ENCODE results near the gene WDR93. TPM values are rescaled to one million over a fixed set of nuclear protein-coding genes. Genes with fewer than 3 reads are reported as not detected.

Gene WDR93
- total and polyA plus RNA-seq, 4 donors, result 0.08 TPM; not detected in 2

DNA sequence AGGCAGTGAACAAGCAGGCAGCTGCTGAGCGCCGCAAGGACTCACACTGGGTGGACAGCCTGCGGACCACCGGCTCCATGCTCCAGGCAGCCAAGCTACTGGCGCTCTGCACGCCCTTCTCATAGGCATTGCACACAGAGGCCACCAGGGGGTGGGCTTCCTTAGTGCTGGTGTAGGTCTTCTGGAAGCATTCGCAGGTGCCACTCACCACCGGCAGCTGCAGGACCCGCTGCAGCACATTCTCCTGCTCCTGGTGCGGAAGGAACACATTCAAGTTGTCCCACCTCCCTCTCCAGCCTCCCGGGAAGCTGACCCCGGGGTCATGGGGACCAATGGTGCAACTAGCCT lies 17.5 kb upstream of the WDR93 start:
- WGBS, result 78% methylated on average over 12 of the region's 12 CpGs
- DNase-seq (ENCODE audit: low spot score), result no peak
- H3K27ac ChIP-seq (ENCODE audit: low read depth in 1 of 2, low read length in 2 of 2), result no peak overlapping the region
- no peak overlapping the region for H3K9ac ChIP-seq (ENCODE audit: low read depth in 1 of 2, low read length in 2 of 2)
- TF ChIP-seq EGR1 (IDR thresholded peaks at IDR 0.05; ENCODE audit: low read depth in 2 of 2), result no peak
- TF ChIP-seq, protein P1, sequence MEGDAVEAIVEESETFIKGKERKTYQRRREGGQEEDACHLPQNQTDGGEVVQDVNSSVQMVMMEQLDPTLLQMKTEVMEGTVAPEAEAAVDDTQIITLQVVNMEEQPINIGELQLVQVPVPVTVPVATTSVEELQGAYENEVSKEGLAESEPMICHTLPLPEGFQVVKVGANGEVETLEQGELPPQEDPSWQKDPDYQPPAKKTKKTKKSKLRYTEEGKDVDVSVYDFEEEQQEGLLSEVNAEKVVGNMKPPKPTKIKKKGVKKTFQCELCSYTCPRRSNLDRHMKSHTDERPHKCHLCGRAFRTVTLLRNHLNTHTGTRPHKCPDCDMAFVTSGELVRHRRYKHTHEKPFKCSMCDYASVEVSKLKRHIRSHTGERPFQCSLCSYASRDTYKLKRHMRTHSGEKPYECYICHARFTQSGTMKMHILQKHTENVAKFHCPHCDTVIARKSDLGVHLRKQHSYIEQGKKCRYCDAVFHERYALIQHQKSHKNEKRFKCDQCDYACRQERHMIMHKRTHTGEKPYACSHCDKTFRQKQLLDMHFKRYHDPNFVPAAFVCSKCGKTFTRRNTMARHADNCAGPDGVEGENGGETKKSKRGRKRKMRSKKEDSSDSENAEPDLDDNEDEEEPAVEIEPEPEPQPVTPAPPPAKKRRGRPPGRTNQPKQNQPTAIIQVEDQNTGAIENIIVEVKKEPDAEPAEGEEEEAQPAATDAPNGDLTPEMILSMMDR (IDR thresholded peaks at IDR 0.05; ENCODE audit: low read depth, low read length, missing input control), result peak; percentile 25
- TF ChIP-seq RAD21 (IDR thresholded peaks at IDR 0.05), result peak in 1 of 2 donors; percentile 39
- TF ChIP-seq JUND (IDR thresholded peaks at IDR 0.05), result no peak
- TF ChIP-seq YY1 (IDR thresholded peaks at IDR 0.05), result no peak
- no peak for TF ChIP-seq FOXA2 (IDR thresholded peaks at IDR 0.05)
- H3K36me3 ChIP-seq (ENCODE audit: control insufficient read depth in 4 of 4, insufficient read depth in 3 of 4, low read depth in 1 of 4, low read length in 3 of 4), result peaks cover 0 to 9% (median 0%) of the 10 kb centered on the region in 4 donors
- no peak overlapping the region for H3K4me3 ChIP-seq (ENCODE audit: low read depth in 1 of 3, low read length in 3 of 3)
- H3K4me1 ChIP-seq (ENCODE audit: control insufficient read depth in 4 of 4, insufficient read depth in 4 of 4, low read length in 3 of 4), result peaks cover 0 to 32% (median 21%) of the 10 kb centered on the region in 4 donors
- no peaks in the 10 kb centered on the region for H3K27me3 ChIP-seq (ENCODE audit: control insufficient read depth in 4 of 4, insufficient read depth in 4 of 4, low read length in 3 of 4)
- no peaks in the 10 kb centered on the region for H3K9me3 ChIP-seq (ENCODE audit: control insufficient read depth in 4 of 4, low read length in 3 of 4)

DNA sequence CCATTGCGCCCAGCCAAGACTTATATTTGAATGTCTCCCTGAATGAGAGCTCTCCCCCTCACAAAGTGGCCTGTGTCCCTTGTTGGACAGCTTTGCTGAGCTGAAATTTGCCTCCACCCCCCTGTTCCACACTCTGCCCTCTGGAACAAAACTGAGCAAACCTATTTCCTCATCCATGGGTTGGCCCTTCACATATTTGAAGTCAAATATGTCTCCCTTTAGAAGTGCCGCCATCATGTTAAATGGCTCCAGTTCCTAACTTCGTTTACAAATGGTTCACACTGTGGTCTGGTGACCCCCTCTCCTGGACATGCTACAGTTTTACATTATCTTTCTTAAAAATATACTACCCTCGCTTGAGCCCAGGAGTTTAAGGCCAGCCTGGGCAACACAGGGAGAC lies 16.1 kb upstream of the WDR93 start:
- Histone ChIP-seq H3K4me3 (ENCODE audit: low read depth in 1 of 3, low read length in 3 of 3) (no peak overlapping the region), H3K27me3 (ENCODE audit: control insufficient read depth in 4 of 4, insufficient read depth in 4 of 4, low read length in 3 of 4) (no peaks in the 10 kb centered on the region), H3K36me3 (ENCODE audit: control insufficient read depth in 4 of 4, insufficient read depth in 3 of 4, low read depth in 1 of 4, low read length in 3 of 4) (peaks cover 0 to 5% (median 0%) of the 10 kb centered on the region in 4 donors), H3K9ac (ENCODE audit: low read depth in 1 of 2, low read length in 2 of 2) (peak overlapping the region in 1 of 2 donors; percentile 47), H3K4me1 (ENCODE audit: control insufficient read depth in 4 of 4, insufficient read depth in 4 of 4, low read length in 3 of 4) (peaks cover 0 to 43% (median 31%) of the 10 kb centered on the region in 4 donors), H3K9me3 (ENCODE audit: control insufficient read depth in 4 of 4, low read length in 3 of 4) (no peaks in the 10 kb centered on the region), H3K27ac (ENCODE audit: low read depth in 1 of 2, low read length in 2 of 2) (peak overlapping the region; percentile 36 to 44)
- TF ChIP-seq, protein P2, sequence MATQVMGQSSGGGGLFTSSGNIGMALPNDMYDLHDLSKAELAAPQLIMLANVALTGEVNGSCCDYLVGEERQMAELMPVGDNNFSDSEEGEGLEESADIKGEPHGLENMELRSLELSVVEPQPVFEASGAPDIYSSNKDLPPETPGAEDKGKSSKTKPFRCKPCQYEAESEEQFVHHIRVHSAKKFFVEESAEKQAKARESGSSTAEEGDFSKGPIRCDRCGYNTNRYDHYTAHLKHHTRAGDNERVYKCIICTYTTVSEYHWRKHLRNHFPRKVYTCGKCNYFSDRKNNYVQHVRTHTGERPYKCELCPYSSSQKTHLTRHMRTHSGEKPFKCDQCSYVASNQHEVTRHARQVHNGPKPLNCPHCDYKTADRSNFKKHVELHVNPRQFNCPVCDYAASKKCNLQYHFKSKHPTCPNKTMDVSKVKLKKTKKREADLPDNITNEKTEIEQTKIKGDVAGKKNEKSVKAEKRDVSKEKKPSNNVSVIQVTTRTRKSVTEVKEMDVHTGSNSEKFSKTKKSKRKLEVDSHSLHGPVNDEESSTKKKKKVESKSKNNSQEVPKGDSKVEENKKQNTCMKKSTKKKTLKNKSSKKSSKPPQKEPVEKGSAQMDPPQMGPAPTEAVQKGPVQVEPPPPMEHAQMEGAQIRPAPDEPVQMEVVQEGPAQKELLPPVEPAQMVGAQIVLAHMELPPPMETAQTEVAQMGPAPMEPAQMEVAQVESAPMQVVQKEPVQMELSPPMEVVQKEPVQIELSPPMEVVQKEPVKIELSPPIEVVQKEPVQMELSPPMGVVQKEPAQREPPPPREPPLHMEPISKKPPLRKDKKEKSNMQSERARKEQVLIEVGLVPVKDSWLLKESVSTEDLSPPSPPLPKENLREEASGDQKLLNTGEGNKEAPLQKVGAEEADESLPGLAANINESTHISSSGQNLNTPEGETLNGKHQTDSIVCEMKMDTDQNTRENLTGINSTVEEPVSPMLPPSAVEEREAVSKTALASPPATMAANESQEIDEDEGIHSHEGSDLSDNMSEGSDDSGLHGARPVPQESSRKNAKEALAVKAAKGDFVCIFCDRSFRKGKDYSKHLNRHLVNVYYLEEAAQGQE (IDR thresholded peaks at IDR 0.05), result peak; percentile 89
- TF ChIP-seq JUND (IDR thresholded peaks at IDR 0.05), result peak; percentile 35 to 82
- TF ChIP-seq NR2F2 (IDR thresholded peaks at IDR 0.05), result no peak
- peak; percentile 98 for TF ChIP-seq YY1 (IDR thresholded peaks at IDR 0.05)
- no peak for TF ChIP-seq TAF1 (conservative IDR thresholded peaks at IDR 0.05)
- TF ChIP-seq RXRA (IDR thresholded peaks at IDR 0.05), result peak; percentile 71 to 87
- TF ChIP-seq, protein P1 (IDR thresholded peaks at IDR 0.05; ENCODE audit: low read depth, low read length, missing input control), result peak; percentile 27
- peak; percentile 92 to 95 for TF ChIP-seq HNF4A (conservative IDR thresholded peaks at IDR 0.05)
- peak in 1 of 2 donors; percentile 59 for TF ChIP-seq GABPA (IDR thresholded peaks at IDR 0.05 in 1 of 2, conservative IDR thresholded peaks at IDR 0.05 in 1 of 2)
- TF ChIP-seq FOXA2 (IDR thresholded peaks at IDR 0.05), result peak; percentile 77
- peak; percentile 36 to 62 for TF ChIP-seq EGR1 (IDR thresholded peaks at IDR 0.05; ENCODE audit: low read depth in 2 of 2)
- TF ChIP-seq RAD21 (IDR thresholded peaks at IDR 0.05), result peak; percentile 73 to 79
- TF ChIP-seq, protein P3, sequence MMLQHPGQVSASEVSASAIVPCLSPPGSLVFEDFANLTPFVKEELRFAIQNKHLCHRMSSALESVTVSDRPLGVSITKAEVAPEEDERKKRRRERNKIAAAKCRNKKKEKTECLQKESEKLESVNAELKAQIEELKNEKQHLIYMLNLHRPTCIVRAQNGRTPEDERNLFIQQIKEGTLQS (IDR thresholded peaks at IDR 0.05), result peak; percentile 85
- TF ChIP-seq SP1 (IDR thresholded peaks at IDR 0.05), result peak; percentile 93
- TF ChIP-seq, protein P4, sequence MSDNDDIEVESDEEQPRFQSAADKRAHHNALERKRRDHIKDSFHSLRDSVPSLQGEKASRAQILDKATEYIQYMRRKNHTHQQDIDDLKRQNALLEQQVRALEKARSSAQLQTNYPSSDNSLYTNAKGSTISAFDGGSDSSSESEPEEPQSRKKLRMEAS (IDR thresholded peaks at IDR 0.05), result no peak
- TF ChIP-seq FOXA1 (IDR thresholded peaks at IDR 0.05), result peak; percentile 67
- TF ChIP-seq, protein P5, sequence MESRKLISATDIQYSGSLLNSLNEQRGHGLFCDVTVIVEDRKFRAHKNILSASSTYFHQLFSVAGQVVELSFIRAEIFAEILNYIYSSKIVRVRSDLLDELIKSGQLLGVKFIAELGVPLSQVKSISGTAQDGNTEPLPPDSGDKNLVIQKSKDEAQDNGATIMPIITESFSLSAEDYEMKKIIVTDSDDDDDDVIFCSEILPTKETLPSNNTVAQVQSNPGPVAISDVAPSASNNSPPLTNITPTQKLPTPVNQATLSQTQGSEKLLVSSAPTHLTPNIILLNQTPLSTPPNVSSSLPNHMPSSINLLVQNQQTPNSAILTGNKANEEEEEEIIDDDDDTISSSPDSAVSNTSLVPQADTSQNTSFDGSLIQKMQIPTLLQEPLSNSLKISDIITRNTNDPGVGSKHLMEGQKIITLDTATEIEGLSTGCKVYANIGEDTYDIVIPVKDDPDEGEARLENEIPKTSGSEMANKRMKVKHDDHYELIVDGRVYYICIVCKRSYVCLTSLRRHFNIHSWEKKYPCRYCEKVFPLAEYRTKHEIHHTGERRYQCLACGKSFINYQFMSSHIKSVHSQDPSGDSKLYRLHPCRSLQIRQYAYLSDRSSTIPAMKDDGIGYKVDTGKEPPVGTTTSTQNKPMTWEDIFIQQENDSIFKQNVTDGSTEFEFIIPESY (IDR thresholded peaks at IDR 0.05), result peak; percentile 77
- peak; percentile 67 for TF ChIP-seq HNF4G (IDR thresholded peaks at IDR 0.05)
- DNase-seq (ENCODE audit: low spot score), result no peak
- 38% methylated on average over 4 of the region's 4 CpGs for WGBS
